Measurements from ENCODE around the gene BRCC3. TPM values are rescaled to one million over a fixed set of nuclear protein-coding genes. Genes with fewer than 3 reads are reported as not detected.

Gene BRCC3
- total RNA-seq, 1 donor from 2014 or later, result 8.5 TPM

DNA sequence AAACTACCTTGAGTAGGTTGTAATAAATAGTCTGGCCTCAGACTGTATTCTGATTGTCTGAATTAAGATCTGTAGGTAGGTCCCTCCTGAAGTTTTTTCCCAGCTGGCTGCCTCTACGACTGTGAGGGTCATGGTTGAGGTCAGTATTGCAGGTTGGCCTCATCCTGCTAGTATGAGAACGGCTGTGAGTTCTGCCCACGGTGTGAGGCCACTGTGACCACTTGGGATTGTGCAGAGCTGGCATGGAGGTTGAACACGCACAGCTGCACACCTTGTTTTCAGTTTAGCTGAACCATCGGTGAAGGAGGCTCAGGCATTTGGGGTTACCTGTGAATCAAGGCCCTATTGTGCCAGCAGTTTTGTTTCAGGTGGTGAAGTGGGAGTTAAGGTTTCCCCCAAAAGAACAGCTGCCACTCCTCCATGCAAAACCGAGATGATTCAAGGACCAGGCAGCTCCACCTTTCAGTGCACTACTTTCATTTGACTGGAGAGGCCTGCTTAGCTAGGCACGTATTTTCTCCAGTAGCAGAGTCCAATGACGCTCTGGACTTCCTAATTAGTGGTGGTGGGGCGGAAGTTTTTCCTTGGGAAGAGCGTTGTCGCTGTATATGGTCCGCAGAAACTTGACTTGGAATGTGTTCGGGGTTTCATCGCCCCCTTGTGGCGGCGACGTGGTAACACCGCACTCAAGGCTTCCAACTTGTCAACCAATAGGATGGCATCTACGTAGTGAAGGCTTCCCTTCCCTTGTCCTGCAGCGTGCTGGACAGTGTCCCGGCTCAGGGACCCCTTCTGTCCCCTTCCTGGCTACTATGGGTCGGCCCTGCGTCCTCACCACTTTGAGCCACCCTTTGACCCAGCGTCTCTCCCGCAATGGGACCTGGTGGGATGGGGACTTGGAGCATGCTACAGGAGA, 14.2 kb upstream of the BRCC3 start:
- DNase-seq (ENCODE audit: low read depth in 2 of 2), result peak; percentile 76 to 80

DNA sequence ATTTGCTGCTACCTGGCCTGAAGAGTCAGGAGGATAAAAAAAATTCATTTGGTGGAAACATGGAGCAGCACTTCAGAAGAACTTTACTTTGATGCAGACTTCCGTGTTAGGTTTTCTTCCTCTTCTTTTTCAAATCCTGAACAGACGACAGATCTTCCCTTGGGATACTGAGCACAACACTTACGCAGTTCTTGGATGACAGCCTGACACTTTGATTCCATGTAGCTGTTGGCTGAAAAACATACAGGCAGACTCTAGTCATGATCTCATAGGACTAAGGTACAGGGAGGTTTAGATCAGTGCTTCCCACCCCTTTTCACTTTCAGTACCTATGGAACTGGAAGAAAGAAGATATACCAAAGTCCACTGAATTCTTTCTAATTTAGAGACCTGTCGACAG, 9.5 kb upstream of the BRCC3 start:
- no peak for DNase-seq (ENCODE audit: low read depth in 2 of 2)

DNA sequence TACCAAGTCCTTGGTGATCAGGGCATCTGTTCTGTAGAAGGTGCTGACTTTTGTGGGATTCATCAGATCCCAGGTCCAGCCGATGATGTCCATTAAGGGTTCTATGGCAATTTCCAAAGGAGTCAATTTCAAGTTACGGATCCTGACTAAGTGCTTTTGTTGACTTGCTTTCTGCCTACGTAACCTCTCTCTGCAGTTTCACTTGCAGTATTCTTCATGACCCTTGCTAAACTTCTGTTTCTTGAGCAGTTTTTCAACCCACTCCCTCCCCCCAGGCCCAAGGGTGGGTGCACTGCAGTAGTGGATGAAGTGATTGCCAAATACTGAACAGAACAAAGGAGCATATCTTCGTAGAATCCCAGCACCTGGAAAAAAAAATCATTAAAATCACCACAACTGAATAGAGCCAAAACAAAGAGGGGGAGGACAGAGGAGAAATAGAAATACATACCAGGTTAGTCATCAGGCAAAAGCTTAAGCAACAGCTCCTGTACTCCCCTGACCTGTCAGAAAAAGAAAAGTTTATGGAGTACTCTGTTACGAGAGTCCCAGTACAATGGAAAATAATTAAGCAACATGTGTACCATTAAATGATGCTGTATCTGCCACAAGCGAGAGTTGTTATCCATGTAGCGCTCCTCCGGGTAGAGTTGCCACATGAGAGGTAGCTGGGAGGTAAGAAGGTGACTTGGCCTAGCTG, 6.1 kb upstream of the BRCC3 start:
- DNase-seq (ENCODE audit: low read depth in 2 of 2), result no peak

DNA sequence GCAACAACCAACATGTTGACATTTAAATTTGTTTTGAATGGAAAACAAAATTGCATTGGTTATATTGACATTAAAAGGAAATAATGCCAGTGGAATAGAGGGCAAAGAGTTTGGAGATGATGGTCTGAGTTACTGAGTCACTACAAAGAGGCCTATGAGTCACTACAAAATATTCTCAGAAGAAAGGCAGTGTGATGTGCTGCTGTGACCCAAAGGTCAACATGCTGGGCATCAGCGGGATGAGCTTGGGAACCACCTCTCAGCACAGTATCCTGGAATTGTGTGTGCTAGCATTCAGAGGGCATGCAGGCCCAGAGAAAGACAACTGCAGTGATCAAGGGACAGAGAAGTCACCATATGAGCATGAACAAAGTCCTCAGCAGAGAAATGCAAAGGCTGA, 3.1 kb upstream of the BRCC3 start:
- DNase-seq (ENCODE audit: low read depth in 2 of 2), result peak; percentile 26 to 73

DNA sequence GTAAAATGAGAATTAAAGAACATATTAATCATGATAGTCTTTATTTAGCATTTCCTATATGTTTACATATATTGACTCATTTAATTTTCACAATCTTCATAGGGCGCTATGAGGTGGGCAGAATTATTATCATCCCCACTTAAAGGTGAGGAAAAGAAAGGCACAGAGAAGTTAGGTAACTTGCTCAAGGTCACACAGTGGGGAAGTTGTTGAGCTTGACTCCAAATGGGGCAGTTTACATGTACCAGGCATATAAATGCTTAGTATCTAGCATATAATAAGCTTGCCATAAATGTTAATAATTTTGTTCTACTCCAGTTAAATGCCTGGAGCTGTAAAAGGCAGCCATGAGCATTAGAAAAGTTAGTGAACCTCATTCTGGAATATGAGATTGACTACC, 1.9 kb upstream of the BRCC3 start:
- no peak for DNase-seq (ENCODE audit: low read depth in 2 of 2)

DNA sequence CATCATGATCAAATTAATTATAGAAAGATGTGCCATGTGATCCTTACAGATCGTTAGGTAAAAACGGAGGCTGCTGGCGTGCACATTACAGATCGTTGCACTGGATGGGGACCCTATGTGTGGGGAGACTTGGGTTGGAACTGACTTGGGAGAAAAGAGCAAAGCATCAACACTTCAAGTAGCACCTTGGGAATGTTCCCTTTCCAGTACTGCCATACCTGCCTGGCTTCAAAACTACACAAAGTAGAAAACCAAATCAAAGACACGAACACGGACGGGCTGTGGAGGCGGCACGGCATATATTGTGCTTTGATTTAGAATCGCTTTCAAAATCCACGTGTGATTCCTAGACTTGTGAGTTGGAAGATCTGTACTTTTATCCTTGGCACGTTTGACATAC, 1.3 kb upstream of the BRCC3 start:
- DNase-seq (ENCODE audit: low read depth in 2 of 2), result peak in 1 of 2 donors; percentile 15

DNA sequence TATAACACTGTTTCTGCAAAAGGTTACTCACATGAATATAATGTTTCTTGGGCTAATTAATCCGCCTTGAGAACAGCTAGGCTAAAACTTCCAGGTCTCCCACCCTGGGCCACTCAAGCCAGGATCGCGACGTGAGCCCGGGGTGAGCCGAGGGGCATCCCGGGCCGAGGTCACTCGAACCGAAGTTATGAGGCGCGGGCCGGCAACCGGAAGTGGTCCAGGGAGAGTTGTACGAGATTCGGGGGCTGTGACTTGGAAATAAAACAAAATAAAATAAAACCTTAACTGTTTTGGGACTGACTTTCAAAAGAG, 689 bp upstream of the BRCC3 start:
- DNase-seq (ENCODE audit: low read depth in 2 of 2), result no peak

DNA sequence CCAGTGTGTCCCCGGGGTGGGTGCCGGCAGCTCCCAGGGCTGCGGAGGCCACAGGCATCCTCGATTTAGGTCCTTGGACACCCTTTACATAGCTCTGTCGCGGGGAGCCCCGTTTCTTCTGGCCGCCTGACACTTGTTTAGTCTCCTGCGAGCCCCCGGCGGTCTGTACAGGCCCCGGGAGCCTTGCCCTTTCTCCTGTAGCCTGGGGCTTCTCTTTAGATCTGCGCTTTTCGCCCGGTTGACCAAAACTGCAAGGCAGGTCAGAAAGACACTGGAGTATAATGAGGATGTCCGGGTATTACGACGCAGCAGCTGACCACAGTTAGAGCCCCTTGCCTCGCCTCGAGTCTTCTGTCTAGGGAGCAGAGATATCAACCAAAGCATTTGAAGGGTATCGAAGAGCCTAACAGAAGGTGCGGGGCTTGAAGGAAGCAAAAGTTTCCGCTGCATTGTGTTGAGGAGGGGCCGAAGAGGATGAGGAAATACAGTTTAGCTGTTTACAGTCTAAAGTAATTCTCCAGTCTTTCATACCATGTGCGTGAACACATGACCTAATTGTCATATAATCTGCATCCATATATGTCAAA, 479 bp downstream of the BRCC3 start:
- peak; percentile 16 to 21 for DNase-seq (ENCODE audit: low read depth in 2 of 2)

DNA sequence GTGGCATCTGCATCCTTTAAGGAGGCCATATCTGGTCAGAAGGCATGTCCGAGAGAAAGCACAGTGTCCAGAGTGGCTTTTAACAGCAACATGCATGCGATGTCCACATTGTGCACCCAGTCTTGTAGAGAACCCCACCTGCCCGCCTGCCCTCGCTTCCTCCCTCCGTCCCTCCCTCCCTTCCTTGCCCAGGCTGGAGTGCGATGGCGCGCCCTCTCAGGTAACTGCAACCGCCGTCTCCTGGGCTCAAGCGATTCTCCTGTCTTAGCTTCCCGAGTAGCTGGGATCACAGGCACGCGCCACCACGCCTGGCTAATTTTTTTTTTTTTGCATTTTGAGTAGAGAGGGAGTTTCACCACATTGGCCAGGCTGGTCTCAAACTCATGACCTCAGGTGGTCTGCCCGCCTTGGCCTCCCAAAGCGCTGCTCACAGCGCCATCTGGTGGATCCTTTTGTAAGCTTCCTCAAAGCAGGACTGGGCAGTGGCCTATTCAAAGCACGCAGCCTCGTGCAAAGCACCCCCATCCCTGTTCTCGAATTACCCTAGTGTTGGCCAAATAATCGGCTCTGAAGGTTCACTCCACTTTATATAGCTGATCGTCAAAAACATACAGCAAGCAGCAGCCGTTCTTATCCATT, 15.0 kb downstream of the BRCC3 start:
- DNase-seq (ENCODE audit: low read depth in 2 of 2), result peak; percentile 13 to 34

DNA sequence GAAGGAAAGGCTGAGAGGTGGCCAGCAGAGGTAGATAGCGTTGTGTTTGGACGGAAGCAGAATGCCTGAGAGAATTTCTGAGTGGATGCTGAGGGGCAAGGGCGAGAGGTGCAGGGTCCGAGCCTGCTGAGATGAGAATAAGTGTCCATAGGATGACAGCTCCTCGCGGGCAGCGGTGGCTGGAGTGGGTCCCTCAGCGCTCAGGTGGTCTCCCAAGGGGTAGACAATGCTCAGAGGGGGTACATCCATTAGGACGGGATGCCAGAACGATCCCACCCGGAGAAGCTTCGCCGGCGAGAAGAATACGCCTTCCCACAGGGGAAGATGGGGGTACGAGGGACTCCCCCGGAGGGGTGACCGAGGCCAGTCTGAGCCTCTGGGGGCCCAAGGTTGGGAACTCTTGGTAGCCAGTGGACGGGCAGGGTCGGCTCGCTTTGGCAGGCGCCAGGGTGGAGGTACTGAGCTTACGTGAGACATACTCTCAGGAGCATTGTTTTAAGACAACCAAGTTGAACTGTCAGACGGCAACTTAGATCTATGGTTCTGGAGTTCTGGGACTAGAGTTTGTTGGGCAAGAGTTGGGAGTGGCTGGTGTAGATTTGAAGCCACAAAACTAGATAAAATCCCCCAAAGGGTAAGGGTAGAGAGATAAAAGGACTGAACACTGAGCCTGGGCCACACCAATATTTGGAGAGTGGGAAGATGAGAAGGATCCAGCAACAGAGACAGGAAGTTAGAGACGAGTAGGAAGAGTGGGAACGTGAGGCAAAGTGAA, 15.8 kb downstream of the BRCC3 start:
- no peak for DNase-seq (ENCODE audit: low read depth in 2 of 2)

DNA sequence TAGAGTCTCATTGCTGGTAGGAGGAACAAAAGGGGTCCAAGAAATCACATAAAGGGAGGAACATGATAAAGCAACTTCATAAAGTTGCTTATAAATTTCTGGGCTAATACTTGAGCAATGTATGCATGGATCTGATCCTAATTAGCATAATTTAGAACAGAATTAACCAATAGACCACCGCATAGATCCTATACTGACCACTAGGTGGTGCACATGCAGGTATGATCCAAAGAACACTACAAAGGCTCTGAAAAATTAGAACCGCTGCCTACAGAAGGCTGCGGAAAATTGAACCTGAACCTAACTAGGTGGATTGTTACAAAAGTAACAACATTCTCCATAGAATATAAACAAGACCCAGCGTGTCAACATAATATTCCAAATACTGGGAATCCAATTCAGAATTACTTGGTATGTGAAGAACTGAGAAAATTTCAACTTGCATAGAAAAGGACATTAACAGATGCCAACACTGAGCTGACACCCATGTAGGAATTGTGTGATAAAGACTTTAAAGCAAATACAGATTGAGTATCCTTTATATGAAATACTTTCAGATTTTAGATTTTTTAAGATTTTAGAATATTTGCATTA, 23.3 kb downstream of the BRCC3 start:
- peak; percentile 33 to 57 for DNase-seq (ENCODE audit: low read depth in 2 of 2)

DNA sequence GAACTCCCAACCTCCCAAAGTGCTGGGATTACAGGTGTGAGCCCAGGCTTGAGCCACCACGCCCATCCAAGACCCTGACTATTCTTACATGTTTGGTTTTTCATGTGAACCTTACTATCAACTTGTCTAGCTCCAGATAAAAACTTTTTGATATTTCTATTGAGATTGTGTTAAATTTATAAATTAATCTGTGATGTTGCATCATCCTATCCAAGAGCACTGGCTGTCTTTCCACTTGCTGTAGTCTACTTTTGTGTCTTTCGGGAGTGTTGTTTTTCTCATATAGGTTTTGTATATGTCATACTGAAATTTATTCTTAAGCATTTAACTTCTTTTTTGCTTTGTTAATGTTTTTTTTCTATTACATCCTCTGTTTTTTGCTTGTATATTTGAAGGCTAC, 34.6 kb downstream of the BRCC3 start:
- DNase-seq (ENCODE audit: low read depth in 2 of 2), result no peak

DNA sequence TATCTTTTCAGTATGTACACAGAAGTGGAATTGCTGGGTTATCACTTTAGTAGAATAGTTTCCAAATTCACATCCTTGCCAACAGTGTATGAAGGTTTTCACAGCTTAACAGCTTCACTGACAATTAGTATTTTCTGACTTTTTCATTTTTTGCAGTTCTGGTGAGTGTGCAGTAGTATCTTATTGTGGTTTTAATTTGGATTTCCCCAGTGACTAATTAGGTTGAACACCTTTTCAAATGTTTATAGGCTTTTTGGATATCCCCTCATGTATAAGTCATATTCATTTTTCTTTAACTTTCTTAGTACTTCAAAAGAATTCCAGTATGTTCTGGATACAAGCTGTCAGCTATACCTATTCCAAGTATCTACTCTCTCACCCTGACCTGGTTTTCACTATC, 37.1 kb downstream of the BRCC3 start:
- DNase-seq (ENCODE audit: low read depth in 2 of 2), result no peak

DNA sequence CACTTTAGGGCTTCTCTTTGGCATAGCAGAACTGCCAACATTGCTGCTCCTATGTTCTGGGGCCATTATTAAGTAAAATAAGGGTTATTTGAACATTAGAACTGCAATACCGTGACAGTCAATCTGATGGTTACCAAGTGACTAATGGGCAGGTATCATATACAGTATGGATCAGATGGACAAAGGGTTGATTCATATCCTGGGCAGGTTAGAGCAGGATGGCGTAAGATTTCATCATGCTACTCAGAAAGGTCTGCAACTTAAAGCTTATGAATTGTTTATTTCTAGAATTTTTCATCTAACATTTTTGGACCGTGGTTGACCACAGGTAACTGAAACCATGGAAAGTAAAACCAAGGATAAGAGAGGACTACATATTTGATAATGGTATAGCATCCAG, 40.9 kb downstream of the BRCC3 start:
- no peak for DNase-seq (ENCODE audit: low read depth in 2 of 2)

DNA sequence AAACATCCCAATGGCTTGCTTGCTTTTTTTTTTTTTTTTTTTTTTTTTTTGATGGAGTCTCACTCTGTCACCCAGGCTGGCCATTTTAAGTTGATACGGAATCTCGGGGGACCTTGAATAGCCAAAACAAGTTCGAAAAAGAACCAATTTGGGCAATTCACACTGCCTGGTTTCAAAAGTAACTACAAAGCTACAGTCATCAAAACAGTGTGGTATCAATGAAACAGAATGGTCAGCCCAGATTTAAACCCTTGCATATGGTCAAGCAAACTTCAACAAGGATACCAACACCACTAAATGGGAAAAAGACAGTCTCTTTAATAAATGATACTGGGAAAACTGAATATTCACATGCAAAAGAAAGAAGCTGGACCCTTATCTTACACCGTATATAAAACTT, 41.8 kb downstream of the BRCC3 start:
- no peak for DNase-seq (ENCODE audit: low read depth in 2 of 2)

DNA sequence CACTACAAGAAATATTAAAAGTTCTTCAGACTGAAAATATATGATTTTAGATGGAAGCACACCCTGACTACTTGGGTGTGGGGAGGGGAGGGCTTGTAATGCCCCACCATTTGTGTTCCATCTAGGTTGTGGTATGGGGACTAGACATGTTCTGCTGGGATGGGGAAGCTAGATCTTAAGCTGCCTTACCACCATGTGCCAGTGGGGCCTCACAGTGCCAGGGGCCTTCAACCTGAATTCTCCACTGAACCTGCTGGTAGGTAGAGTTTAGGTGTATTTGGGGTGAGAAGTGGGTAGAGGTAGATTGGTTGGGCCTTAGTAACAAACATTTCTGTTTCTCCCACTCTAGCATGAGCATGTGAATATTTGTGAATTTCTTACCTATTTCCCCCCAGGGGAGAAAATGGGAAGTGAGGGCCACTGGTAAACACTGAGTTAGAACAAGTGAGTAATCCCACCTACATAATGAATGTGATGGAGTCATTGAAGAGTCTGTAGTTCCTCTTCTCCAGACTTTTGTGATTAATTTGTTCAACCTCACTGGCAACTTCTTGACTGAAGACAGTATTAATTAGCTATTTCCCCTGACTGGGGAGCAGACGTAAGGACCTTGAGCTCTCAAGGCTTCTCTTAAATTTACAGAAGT, 44.0 kb downstream of the BRCC3 start:
- no peak for DNase-seq (ENCODE audit: low read depth in 2 of 2)

DNA sequence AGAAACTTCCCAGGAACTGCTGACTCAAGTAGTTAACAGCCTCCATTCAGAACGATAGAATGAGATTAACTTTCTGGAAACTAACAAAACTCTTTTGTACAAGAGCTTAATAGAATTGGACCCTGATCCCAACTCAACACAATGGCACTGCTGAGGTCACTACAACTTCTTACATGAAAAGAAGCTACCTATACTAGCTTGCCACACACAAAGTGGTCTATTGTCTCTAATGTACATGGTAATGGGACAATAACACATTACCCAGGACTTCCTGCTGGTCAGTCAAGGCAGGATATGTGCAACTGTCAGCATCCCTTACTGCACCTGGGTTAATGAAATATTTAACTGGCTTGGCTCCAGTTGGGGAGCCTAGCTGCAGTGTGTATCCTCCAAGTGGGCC, 56.2 kb downstream of the BRCC3 start:
- DNase-seq (ENCODE audit: low read depth in 2 of 2), result no peak

DNA sequence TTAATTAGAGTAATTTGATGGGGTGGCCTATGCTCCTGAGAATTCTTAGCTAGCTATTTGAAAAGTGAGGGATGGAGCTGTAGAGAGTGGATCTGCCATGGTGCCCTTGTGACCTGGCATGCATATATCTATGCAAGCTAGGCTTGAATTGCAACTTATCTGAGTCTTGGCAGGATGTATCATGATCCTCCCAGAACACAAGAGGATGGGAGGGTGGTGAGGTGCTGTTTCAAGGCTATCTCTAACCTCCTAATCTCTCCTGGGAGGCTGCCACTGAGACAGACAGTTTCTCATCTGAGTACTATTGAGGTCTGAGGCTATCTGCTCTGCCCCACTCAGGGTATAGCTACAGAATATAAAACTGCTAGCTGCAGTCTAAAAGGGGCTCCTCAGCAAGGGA, 56.6 kb downstream of the BRCC3 start:
- no peak for DNase-seq (ENCODE audit: low read depth in 2 of 2)

DNA sequence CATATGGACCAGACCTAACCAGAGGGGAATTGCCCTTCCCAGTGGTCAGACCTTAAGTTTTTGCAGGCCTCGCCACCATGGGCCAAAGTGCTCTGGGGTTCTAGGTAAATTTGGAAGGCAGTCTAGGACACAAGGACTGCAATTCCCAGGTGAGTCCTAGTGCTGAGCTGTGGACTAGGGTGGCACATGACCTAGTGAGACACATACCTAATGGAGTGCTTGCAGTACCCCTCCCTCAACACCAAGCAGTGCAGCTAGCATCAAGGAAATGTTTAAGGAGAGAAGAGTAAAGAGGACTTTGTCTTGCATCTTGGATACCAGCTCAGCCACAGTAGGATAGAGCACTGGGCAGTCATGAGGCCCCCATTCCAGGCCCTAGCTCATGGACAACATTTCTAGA, 60.8 kb downstream of the BRCC3 start:
- DNase-seq (ENCODE audit: low read depth in 2 of 2), result no peak

DNA sequence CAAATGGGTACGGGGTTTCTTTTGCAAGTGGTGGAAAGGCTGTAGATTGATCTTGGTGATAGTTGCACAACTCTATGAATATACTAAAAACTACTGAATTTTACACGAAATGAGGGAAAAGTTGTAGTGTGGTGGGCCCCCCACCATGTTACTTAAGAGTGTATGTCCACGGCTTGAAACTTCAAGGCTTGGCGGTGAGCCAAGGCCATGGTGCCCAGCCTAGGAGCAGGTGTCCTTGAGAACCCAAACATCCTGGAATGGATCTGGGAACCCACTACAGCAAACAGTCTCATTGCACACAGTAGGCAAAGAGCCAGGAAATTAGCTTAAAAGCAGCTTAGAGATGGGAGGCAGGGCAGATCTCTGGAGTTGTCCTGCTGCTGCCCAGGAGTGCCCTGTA, 62.9 kb downstream of the BRCC3 start:
- no peak for DNase-seq (ENCODE audit: low read depth in 2 of 2)

Data from lung microvascular endothelial cell (primary cell).